Natural killer cell (primary cell): ENCODE data around the gene ABRAXAS1. TPM values are rescaled to one million over a fixed set of nuclear protein-coding genes. Genes with fewer than 3 reads are reported as not detected.
A peak's percentile ranks its signal among the peaks of the same experiment; 100 is the strongest.

Experiments used
- ATAC-seq, 3 donors: fragments of 150-1000 bp in 2 of 3; fragments of 200-7000 bp in 1 of 3; cut with Tn5 transposase; 1 replicate in 1 of 3; 2 replicates in 2 of 3; pipeline ENCODE4 v1.10.0; 2021; ENCODE audit warnings: mild to moderate bottlenecking in 2 of 3, moderate library complexity in 2 of 3
- DNase-seq, 2 donors: peaks; one replicate each; pipeline versions ENCODE4 v3.0.0 to v3.0.0-alpha.2; 2013 to 2021; ENCODE audit warnings: mixed read lengths in 1 of 2
- H3K27ac ChIP-seq: one replicate; pipeline ENCODE4 v1.5.1; 2013; ENCODE audit warnings: mild to moderate bottlenecking, low read length
- H3K27me3 ChIP-seq: one replicate; pipeline ENCODE4 v1.6.1; 2013; ENCODE audit warnings: low read length; ENCODE audit not compliant: control insufficient read depth, insufficient read depth
- H3K36me3 ChIP-seq: one replicate; pipeline ENCODE4 v1.6.1; 2013; ENCODE audit warnings: low read length; ENCODE audit not compliant: control insufficient read depth, insufficient read depth
- H3K4me1 ChIP-seq: one replicate; pipeline ENCODE4 v1.6.1; 2013; ENCODE audit warnings: low read length; ENCODE audit not compliant: control insufficient read depth, insufficient read depth
- H3K4me3 ChIP-seq: one replicate; pipeline ENCODE4 v1.5.1; 2013; ENCODE audit warnings: low read length
- H3K9me3 ChIP-seq: one replicate; pipeline ENCODE4 v1.6.1; 2013; ENCODE audit warnings: low read length; ENCODE audit not compliant: control insufficient read depth, insufficient read depth
- H3K27ac Mint-ChIP-seq, 2 donors: one replicate each; pipeline ENCODE4 v1.8.0; 2022; ENCODE audit warnings: mild to moderate bottlenecking in 2 of 2, mixed read lengths in 2 of 2, moderate library complexity in 1 of 2
- H3K27me3 Mint-ChIP-seq, 2 donors: one replicate each; pipeline ENCODE4 v1.8.0; 2022; ENCODE audit warnings: low read depth in 2 of 2, mixed read lengths in 2 of 2
- H3K36me3 Mint-ChIP-seq: one replicate; pipeline ENCODE4 v1.8.0; 2022; ENCODE audit warnings: mixed read lengths
- H3K4me1 Mint-ChIP-seq, 2 donors: one replicate each; pipeline ENCODE4 v1.8.0; 2022; ENCODE audit warnings: mixed read lengths in 2 of 2
- H3K4me3 Mint-ChIP-seq: one replicate; pipeline ENCODE4 v1.8.0; 2022; ENCODE audit warnings: mild to moderate bottlenecking, moderate library complexity, mixed read lengths
- H3K9me3 Mint-ChIP-seq, 2 donors: one replicate each; pipeline ENCODE4 v1.8.0; 2022; ENCODE audit warnings: mixed read lengths in 2 of 2
- WGBS: methylation state at CpG from one replicate; pipeline ENCODE4 v1.1.7; 2013; ENCODE audit warnings: missing lambda C conversion rate; ENCODE audit not compliant: insufficient coverage; 5-methylcytosine and 5-hydroxymethylcytosine counted together
- intact Hi-C: fragments of 100-400 bp; cut with micrococcal nuclease; formaldehyde crosslinking; loops from one replicate; pipeline ENCODE4 v1.14.2; 2022
- total RNA-seq, 4 donors: library from RNA; stranded (reverse); fragments of 120-200 nt in 1 of 4; gene quantifications; one replicate each; pipeline versions ENCODE4 v1.2.3 to v1.2.4, GENCODE V29; 2013 to 2022
- TF ChIP-seq, protein P1 (sequence below): fragments of 200-600 bp; IDR thresholded peaks from one replicate; pipeline ENCODE4 v1.8.0; 2022; ENCODE audit warnings: antibody characterized with exemption

Gene ABRAXAS1
- total RNA-seq, 3 donors from 2014 or later (not counting 1 experiment from before 2014, with no cell fraction given): 10.7 to 14.0 (median 13.9) TPM

DNA sequence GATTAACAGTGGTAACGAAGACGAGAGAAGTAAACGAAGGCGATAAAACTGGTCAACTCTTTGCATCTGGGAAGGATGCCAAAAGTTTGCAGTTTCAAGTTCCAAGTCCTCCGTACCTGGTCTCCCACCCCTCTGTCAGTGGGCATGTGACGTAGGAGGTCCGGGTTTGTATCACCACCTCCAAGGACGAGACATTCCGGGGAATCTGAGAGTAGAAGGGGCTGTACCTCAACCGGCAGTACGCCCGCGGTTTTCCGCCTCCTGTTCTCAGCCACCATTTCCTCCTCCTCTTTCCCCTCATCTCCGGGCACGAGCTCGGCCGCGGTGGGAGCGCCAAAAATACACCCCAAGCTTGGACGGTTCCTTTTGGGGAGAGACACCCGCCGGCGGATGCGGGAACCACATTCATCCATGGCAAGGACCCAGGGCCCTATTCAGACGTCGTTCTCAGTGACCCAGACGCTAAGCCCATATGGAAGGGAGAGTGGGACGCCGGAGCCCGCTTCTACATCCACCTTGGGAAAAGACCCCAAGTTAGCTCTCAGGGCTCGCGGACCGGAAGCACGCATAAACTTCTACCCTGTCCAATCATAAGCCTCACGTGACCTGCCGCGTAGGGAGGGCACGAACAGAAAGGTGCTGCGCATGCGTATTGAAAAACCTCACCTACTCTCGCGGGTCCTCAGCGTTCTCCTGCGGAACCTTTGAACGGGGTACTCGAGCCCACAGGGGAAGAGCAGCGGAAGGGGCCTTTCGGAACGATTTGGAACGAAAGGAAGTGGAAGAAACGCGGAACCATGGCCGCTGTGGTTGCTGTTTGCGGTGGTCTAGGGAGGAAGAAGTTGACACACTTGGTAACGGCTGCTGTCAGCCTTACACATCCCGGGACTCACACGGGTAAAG lies 29.4 kb downstream of the ABRAXAS1 start, which contains the start of the genes HELQ and MRPS18C:
Gene HELQ (minus strand): TSS at position 543 of the 903 bp plus-strand sequence. CDS start 130 bp downstream, at position 413.
Gene MRPS18C (plus strand): TSS at position 778 of the 903 bp plus-strand sequence. CDS start 20 bp downstream, at position 798.
- H3K4me3 ChIP-seq: peak within 1 kb of the TSS; percentile 78
- peak within 1 kb of the TSS; percentile 97 to 100 for H3K27ac Mint-ChIP-seq
- intact Hi-C loops: loop anchor here (1.0 to 10.0 kb wide), 7 partner anchors 30 to 1083 kb away; partner anchors contain the start of genes ABRAXAS1, COQ2, HNRNPD and LIN54
- no peaks in the 10 kb centered on the region for H3K27me3 Mint-ChIP-seq
- peaks cover 9% of the 10 kb centered on the region for H3K4me1 ChIP-seq
- DNase-seq (peak; percentile 89 to 99), ATAC-seq (peak; percentile 89 to 96 (median 93))
- TF ChIP-seq, protein P1, sequence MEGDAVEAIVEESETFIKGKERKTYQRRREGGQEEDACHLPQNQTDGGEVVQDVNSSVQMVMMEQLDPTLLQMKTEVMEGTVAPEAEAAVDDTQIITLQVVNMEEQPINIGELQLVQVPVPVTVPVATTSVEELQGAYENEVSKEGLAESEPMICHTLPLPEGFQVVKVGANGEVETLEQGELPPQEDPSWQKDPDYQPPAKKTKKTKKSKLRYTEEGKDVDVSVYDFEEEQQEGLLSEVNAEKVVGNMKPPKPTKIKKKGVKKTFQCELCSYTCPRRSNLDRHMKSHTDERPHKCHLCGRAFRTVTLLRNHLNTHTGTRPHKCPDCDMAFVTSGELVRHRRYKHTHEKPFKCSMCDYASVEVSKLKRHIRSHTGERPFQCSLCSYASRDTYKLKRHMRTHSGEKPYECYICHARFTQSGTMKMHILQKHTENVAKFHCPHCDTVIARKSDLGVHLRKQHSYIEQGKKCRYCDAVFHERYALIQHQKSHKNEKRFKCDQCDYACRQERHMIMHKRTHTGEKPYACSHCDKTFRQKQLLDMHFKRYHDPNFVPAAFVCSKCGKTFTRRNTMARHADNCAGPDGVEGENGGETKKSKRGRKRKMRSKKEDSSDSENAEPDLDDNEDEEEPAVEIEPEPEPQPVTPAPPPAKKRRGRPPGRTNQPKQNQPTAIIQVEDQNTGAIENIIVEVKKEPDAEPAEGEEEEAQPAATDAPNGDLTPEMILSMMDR: no peak
- peak within 1 kb of the TSS; percentile 94 for H3K27ac ChIP-seq
- H3K36me3 Mint-ChIP-seq: peaks cover 6% of the 10 kb centered on the region
- H3K36me3 ChIP-seq: peaks cover 32% of the 10 kb centered on the region
- H3K4me3 Mint-ChIP-seq: peak within 1 kb of the TSS; percentile 100
- under 1% methylated on average over 58 of the region's 58 CpGs for WGBS
- H3K9me3 Mint-ChIP-seq: no peaks in the 10 kb centered on the region
- H3K4me1 Mint-ChIP-seq: peaks cover 35 to 39% of the 10 kb centered on the region in 2 donors
- H3K27me3 ChIP-seq: no peaks in the 10 kb centered on the region
- H3K9me3 ChIP-seq: no peaks in the 10 kb centered on the region

DNA sequence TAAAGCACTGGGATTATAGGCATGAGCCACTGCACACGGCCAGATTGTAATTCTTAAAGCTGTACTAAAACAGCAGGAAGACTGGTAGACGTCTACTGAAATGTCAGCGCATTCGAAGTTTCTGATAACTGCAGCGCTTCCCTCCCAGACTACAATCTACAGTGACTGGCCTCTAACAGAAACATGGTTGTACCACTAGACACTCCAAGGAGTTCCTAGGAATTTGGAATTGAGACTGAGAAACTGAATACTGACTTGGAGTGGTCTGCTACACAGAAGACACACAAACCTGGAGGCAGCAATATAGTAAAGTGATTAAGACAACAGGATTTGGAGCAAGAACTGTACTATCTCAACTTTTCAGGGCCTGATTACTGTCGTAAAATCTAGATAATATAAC lies 30.2 kb downstream of the ABRAXAS1 start:
- intact Hi-C loops: loop anchor here (1.0 to 10.0 kb wide), 7 partner anchors 31 to 1082 kb away; partner anchors contain the start of genes ABRAXAS1, COQ2, HNRNPD and LIN54
- Mint-ChIP-seq H3K36me3 (peaks cover 6% of the 10 kb centered on the region), H3K4me1 (peaks cover 39% of the 10 kb centered on the region in 2 donors), H3K9me3 (no peaks in the 10 kb centered on the region), H3K27ac (peak overlapping the region; percentile 97 to 100), H3K4me3 (peak overlapping the region; percentile 100), H3K27me3 (no peaks in the 10 kb centered on the region)
- Histone ChIP-seq H3K9me3 (no peaks in the 10 kb centered on the region), H3K27me3 (no peaks in the 10 kb centered on the region), H3K4me1 (peaks cover 9% of the 10 kb centered on the region), H3K27ac (peak overlapping the region; percentile 94), H3K4me3 (peak overlapping the region; percentile 78), H3K36me3 (peaks cover 28% of the 10 kb centered on the region)
- TF ChIP-seq, protein P1: no peak
- ATAC-seq: no peak
- WGBS: 29% methylated on average over 6 of the region's 6 CpGs
- peak in 1 of 2 donors; percentile 43 for DNase-seq

DNA sequence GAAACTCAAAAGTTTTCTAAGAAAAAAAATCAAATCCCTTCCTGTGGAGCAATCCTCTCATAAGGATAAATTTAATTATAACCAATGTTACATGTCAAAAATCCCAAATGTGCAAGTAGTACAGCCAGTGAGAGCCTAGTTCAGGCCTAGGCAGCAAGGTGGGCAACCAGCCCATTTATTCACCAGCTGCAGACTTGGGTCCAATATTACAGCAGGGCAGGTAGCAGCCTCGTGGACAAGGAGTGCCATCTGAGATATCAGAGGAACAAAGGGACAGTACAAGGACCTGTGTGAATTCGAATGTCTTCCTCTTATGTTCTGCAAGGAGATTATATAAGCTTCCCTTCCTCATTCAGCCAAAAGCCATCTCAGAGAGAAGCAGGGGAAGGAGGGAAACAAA lies 35.9 kb downstream of the ABRAXAS1 start:
- TF ChIP-seq, protein P1: no peak
- WGBS: 80% methylated on average over 1 of the region's 2 CpGs
- H3K4me3 Mint-ChIP-seq: no peak overlapping the region
- ATAC-seq (no peak), DNase-seq (no peak)
- H3K27ac ChIP-seq: no peak overlapping the region
- peak overlapping the region in 1 of 2 donors; percentile 9 for H3K27ac Mint-ChIP-seq
- H3K27me3 ChIP-seq: no peaks in the 10 kb centered on the region
- peaks cover 31% of the 10 kb centered on the region for H3K36me3 ChIP-seq
- H3K4me1 ChIP-seq: peaks cover 2% of the 10 kb centered on the region
- no peaks in the 10 kb centered on the region for H3K9me3 ChIP-seq
- H3K27me3 Mint-ChIP-seq: no peaks in the 10 kb centered on the region
- H3K4me1 Mint-ChIP-seq: peaks cover 5 to 12% of the 10 kb centered on the region in 2 donors
- H3K4me3 ChIP-seq: no peak overlapping the region
- H3K36me3 Mint-ChIP-seq: no peaks in the 10 kb centered on the region
- H3K9me3 Mint-ChIP-seq: no peaks in the 10 kb centered on the region
- intact Hi-C loops: no loop called here
